Measurements from ENCODE around the gene PDE11A.

Gene PDE11A

GRCh38 chr2:177921726-177922125 is 150.9 kb downstream of the PDE11A start:
- DNase-seq, result no peak

GRCh38 chr2:177917169-177917568 is 155.4 kb downstream of the PDE11A start:
- DNase-seq, result no peak

GRCh38 chr2:177916342-177916741 is 156.2 kb downstream of the PDE11A start:
- no peak for DNase-seq

GRCh38 chr2:177914247-177914646 is 158.3 kb downstream of the PDE11A start:
- no peak for DNase-seq

GRCh38 chr2:177909962-177910361 is 162.6 kb downstream of the PDE11A start:
- DNase-seq, result no peak

- no peak for DNase-seq
These were observed 163.8 kb downstream of the PDE11A start for GRCh38 chr2:177908824-177909223.

- DNase-seq, result peak in 1 of 5 experiments; percentile 32
These were observed 164.4 kb downstream of the PDE11A start for GRCh38 chr2:177908182-177908581.

GRCh38 chr2:177906041-177906718 is 166.4 kb downstream of the PDE11A start:
- peak in 3 of 5 experiments; percentile 11 to 72 (median 41) for DNase-seq

GRCh38 chr2:177905640-177906039 is 166.9 kb downstream of the PDE11A start:
- no peak for DNase-seq

GRCh38 chr2:177902395-177903163 is 170.0 kb downstream of the PDE11A start:
- no peak for DNase-seq

- no peak for DNase-seq
These were observed 172.5 kb downstream of the PDE11A start for GRCh38 chr2:177900082-177900481.

- DNase-seq, result no peak
These were observed 175.3 kb downstream of the PDE11A start for GRCh38 chr2:177897278-177897677.

- no peak for DNase-seq
These were observed 176.0 kb downstream of the PDE11A start for GRCh38 chr2:177896587-177896986.

GRCh38 chr2:177894546-177894945 is 178.0 kb downstream of the PDE11A start:
- no peak for DNase-seq

- DNase-seq, result no peak
These were observed 178.7 kb downstream of the PDE11A start for GRCh38 chr2:177893880-177894279.

- no peak for DNase-seq
These were observed 181.0 kb downstream of the PDE11A start for GRCh38 chr2:177891533-177891932.

- DNase-seq, result no peak
These were observed 182.6 kb downstream of the PDE11A start for GRCh38 chr2:177889818-177890460.

GRCh38 chr2:177888581-177888980 is 184.0 kb downstream of the PDE11A start:
- DNase-seq, result no peak

- DNase-seq, result no peak
These were observed 184.9 kb downstream of the PDE11A start for GRCh38 chr2:177887722-177888121.

- DNase-seq, result no peak
These were observed 185.8 kb downstream of the PDE11A start for GRCh38 chr2:177886824-177887223.

- DNase-seq, result no peak
These were observed 186.6 kb downstream of the PDE11A start for GRCh38 chr2:177885828-177886466.

- DNase-seq, result no peak
These were observed 189.4 kb downstream of the PDE11A start for GRCh38 chr2:177883177-177883576.

GRCh38 chr2:177882501-177882900 is 190.1 kb downstream of the PDE11A start:
- DNase-seq, result no peak

Data from T-helper 2 cell (primary cell).